ENCODE measurements around the gene CPXM1. TPM values are rescaled to one million over a fixed set of nuclear protein-coding genes. Genes with fewer than 3 reads are reported as not detected.
A peak's percentile ranks its signal among the peaks of the same experiment; 100 is the strongest.

CPXM1 gene
- total RNA-seq, 1 donor from 2014 or later: 218 TPM

- Mint-ChIP-seq H3K27me3 (ENCODE audit: low read depth) (peaks cover 88% of the 10 kb centered on the region), H3K4me3 (peak overlapping the region; percentile 76), H3K9me3 (no peaks in the 10 kb centered on the region), H3K27ac (ENCODE audit: unreplicated experiment) (no peak overlapping the region), H3K4me1 (peaks cover 20% of the 10 kb centered on the region), H3K36me3 (ENCODE audit: low read depth) (peaks cover 7% of the 10 kb centered on the region)
- no peak for TF ChIP-seq CTCF (conservative IDR thresholded peaks at IDR 0.05)
- no peak for DNase-seq (ENCODE audit: low read depth, low spot score)
These were observed 49.8 kb downstream of the CPXM1 start for GRCh38 chr20:2750491-2751251.

- peaks cover 20% of the 10 kb centered on the region for H3K4me1 Mint-ChIP-seq
These were observed 50.4 kb downstream of the CPXM1 start for GRCh38 chr20:2749951-2750490.

GRCh38 chr20:2749343-2749950 is 51.0 kb downstream of the CPXM1 start:
- peaks cover 7% of the 10 kb centered on the region for H3K36me3 Mint-ChIP-seq (ENCODE audit: low read depth)
- peaks cover 20% of the 10 kb centered on the region for H3K4me1 Mint-ChIP-seq
- H3K27me3 Mint-ChIP-seq (ENCODE audit: low read depth): peaks cover 91% of the 10 kb centered on the region
- DNase-seq (ENCODE audit: low read depth, low spot score): no peak
- H3K27ac Mint-ChIP-seq (ENCODE audit: unreplicated experiment): no peak overlapping the region
- no peaks in the 10 kb centered on the region for H3K9me3 Mint-ChIP-seq
- TF ChIP-seq CTCF (conservative IDR thresholded peaks at IDR 0.05): no peak
- H3K4me3 Mint-ChIP-seq: no peak overlapping the region

More at GRCh38 chr20:2749951-2750490, 50.4 kb downstream of the CPXM1 start:
- Mint-ChIP-seq H3K27me3 (ENCODE audit: low read depth) (peaks cover 91% of the 10 kb centered on the region), H3K27ac (ENCODE audit: unreplicated experiment) (no peak overlapping the region), H3K4me3 (no peak overlapping the region), H3K36me3 (ENCODE audit: low read depth) (peaks cover 7% of the 10 kb centered on the region), H3K9me3 (no peaks in the 10 kb centered on the region)
- no peak for TF ChIP-seq CTCF (conservative IDR thresholded peaks at IDR 0.05)
- no peak for DNase-seq (ENCODE audit: low read depth, low spot score)

- no peaks in the 10 kb centered on the region for H3K9me3 Mint-ChIP-seq
- H3K27ac Mint-ChIP-seq (ENCODE audit: unreplicated experiment): no peak overlapping the region
- peaks cover 20% of the 10 kb centered on the region for H3K4me1 Mint-ChIP-seq
- peaks cover 7% of the 10 kb centered on the region for H3K36me3 Mint-ChIP-seq (ENCODE audit: low read depth)
- no peak for TF ChIP-seq CTCF (conservative IDR thresholded peaks at IDR 0.05)
- DNase-seq (ENCODE audit: low read depth, low spot score): no peak
- H3K27me3 Mint-ChIP-seq (ENCODE audit: low read depth): peaks cover 89% of the 10 kb centered on the region
- no peak overlapping the region for H3K4me3 Mint-ChIP-seq
These were observed 51.7 kb downstream of the CPXM1 start for GRCh38 chr20:2748551-2749342.

GRCh38 chr20:2747676-2748235 is 52.7 kb downstream of the CPXM1 start:
- Mint-ChIP-seq H3K27me3 (ENCODE audit: low read depth) (peaks cover 89% of the 10 kb centered on the region), H3K4me3 (no peak overlapping the region), H3K4me1 (peaks cover 14% of the 10 kb centered on the region), H3K27ac (ENCODE audit: unreplicated experiment) (no peak overlapping the region), H3K36me3 (ENCODE audit: low read depth) (peaks cover 7% of the 10 kb centered on the region), H3K9me3 (no peaks in the 10 kb centered on the region)
- TF ChIP-seq CTCF (conservative IDR thresholded peaks at IDR 0.05): no peak
- no peak for DNase-seq (ENCODE audit: low read depth, low spot score)

Data from neural crest cell (in vitro differentiated cells).